ENCODE data around the gene MTMR12.
"Not testable (repeated sequence)": the region's sequence is repeated elsewhere in the genome, so short reads cannot be mapped to it uniquely, and the experiment has no call there.

DNA sequence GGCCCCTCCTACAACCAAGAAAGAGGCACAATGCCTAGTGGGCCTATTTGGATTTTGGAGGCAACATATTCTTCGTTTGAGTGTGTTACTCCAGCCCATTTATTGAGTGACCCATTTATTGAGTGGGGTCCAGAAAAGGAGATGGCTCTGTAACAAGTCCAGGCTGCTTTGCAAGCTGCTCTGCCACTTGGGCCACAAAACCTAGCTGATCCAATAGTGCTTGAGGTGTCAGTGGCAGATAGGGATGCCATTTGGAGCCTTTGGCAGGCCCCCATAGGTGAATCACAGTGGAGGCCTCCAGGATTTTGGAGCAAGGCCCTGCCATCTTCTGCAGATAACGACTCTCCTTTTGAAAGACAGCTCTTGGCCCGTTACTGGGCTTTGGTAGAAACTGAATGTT is 22.2 kb downstream of the MTMR12 start:
- not testable (repeated sequence) for TF ChIP-seq POLR2A (IDR thresholded peaks at IDR 0.05; ENCODE audit: low read length); GATA1 (IDR thresholded peaks at IDR 0.05; ENCODE audit: low read depth, low read length)
